ENCODE results near the gene ADSS1.

ADSS1 gene

DNA sequence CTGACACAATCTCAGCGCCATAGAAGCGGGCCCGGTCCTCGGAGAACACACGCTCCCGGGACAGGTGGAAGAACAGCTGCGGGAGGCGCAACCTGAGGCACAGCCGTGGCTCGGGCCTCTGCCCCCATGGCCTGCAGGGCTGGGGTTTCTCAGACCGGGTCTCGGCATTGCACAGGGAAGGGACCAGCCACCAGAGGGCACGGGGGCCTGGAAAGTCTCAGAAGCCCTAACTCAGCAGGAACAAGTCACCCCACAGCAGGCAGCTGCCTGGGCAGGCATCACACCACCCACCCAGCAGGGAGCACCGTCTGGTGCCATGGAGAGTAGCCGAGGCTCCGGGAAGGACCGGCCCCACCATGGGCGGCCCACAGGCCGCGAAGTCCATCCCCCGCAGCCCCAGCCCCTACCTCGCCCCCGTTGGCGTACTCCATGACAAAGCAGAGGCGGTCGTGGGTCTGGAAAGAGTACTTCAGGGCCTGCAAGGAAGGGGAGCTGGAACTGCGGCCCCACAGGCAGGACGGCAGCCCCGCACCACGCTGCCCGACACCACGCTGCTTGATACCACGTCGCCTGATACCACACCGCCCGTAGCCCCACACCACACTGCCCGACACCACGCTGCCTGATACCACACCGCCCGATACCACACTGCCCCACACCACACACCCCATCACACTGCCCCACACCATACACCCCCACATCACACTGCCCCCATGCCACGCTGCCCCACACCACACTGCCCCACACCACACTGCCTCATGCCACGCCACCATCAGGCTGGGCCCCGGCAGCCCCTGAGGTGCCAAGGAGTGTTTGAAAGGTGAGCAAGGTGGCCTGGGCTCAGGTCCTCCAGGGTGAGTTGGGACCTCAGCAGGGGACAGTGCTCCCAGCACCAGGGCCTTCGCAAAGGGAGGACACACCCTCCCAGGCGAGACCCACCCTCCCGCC lies 49.8 kb downstream of the ADSS1 start:
- TF ChIP-seq, protein P1, sequence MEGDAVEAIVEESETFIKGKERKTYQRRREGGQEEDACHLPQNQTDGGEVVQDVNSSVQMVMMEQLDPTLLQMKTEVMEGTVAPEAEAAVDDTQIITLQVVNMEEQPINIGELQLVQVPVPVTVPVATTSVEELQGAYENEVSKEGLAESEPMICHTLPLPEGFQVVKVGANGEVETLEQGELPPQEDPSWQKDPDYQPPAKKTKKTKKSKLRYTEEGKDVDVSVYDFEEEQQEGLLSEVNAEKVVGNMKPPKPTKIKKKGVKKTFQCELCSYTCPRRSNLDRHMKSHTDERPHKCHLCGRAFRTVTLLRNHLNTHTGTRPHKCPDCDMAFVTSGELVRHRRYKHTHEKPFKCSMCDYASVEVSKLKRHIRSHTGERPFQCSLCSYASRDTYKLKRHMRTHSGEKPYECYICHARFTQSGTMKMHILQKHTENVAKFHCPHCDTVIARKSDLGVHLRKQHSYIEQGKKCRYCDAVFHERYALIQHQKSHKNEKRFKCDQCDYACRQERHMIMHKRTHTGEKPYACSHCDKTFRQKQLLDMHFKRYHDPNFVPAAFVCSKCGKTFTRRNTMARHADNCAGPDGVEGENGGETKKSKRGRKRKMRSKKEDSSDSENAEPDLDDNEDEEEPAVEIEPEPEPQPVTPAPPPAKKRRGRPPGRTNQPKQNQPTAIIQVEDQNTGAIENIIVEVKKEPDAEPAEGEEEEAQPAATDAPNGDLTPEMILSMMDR (IDR thresholded peaks at IDR 0.05; ENCODE audit: low read depth, low read length, poor library complexity, severe bottlenecking) = no peak
- TF ChIP-seq EZH2phosphoT487 (IDR thresholded peaks at IDR 0.05; ENCODE audit: borderline replicate concordance, low read length) = no peak
- H3K27ac ChIP-seq (ENCODE audit: low read depth, low read length) = no peak overlapping the region
- peaks cover 7% of the 10 kb centered on the region for H3F3A ChIP-seq (ENCODE audit: control insufficient read depth, insufficient read depth)
- no peak overlapping the region for H3K4me3 ChIP-seq (ENCODE audit: low read length)
- no peaks in the 10 kb centered on the region for H4K20me1 ChIP-seq (ENCODE audit: control insufficient read depth, insufficient read depth, low read depth, low read length)
- H3K4me2 ChIP-seq (ENCODE audit: low read length) = no peak overlapping the region
- H3K9me3 ChIP-seq (ENCODE audit: control insufficient read depth, insufficient read depth, low read length) = peaks cover 17% of the 10 kb centered on the region
- no peaks in the 10 kb centered on the region for H3K27me3 ChIP-seq (ENCODE audit: control insufficient read depth, low read length)
- H3K4me1 ChIP-seq (ENCODE audit: control insufficient read depth, low read length) = peaks cover 4% of the 10 kb centered on the region
- H3K9me2 ChIP-seq (replicated peaks; ENCODE audit: control insufficient read depth, low read length) = no peaks in the 10 kb centered on the region
- H3K79me2 ChIP-seq (ENCODE audit: control insufficient read depth, low read length) = no peaks in the 10 kb centered on the region
- H3K36me3 ChIP-seq (ENCODE audit: control insufficient read depth, low read length) = peaks cover 72% of the 10 kb centered on the region

DNA sequence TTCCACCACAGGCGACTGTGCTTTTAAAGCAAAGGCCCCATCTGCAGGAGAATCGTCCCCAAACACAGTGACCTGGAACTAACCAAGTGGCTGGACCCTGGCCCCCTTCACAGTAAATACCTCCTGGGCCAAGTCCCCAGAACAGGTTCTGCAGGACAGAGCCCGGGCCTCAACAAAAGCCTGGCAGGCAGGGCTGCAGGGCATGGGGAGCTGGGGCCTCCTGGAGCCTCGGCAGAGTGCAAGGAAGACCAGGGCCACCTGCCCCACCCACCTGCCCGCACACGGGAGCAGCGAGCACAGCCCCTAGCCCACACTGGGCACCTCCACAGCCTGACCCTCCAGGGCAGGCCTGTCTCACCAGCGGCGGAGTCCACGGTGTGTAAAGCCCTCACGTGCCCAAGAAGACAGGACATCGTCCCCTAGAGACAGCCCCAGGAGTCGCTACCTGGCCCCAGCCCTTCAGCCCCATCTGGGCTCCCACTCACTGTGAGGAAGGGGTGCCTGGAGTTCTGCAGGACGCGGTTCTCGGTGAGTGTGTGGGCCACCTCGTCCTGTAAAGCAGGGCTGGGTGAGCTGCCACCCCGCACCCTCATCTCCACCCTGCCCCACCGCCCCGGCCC lies 50.5 kb downstream of the ADSS1 start:
- no peak overlapping the region for H3K4me3 ChIP-seq (ENCODE audit: low read length)
- H3K4me1 ChIP-seq (ENCODE audit: control insufficient read depth, low read length) = no peaks in the 10 kb centered on the region
- no peak overlapping the region for H3K27ac ChIP-seq (ENCODE audit: low read depth, low read length)
- H3K9me2 ChIP-seq (replicated peaks; ENCODE audit: control insufficient read depth, low read length) = no peaks in the 10 kb centered on the region
- H3K4me2 ChIP-seq (ENCODE audit: low read length) = no peak overlapping the region
- TF ChIP-seq, protein P1 (IDR thresholded peaks at IDR 0.05; ENCODE audit: low read depth, low read length, poor library complexity, severe bottlenecking) = no peak
- no peak for TF ChIP-seq EZH2phosphoT487 (IDR thresholded peaks at IDR 0.05; ENCODE audit: borderline replicate concordance, low read length)
- H3F3A ChIP-seq (ENCODE audit: control insufficient read depth, insufficient read depth) = 0 out of 2 replicates have a peak, but pooled peaks cover 3% of the 10 kb centered on the region
- peaks cover 73% of the 10 kb centered on the region for H3K36me3 ChIP-seq (ENCODE audit: control insufficient read depth, low read length)
- H4K20me1 ChIP-seq (ENCODE audit: control insufficient read depth, insufficient read depth, low read depth, low read length) = no peaks in the 10 kb centered on the region
- peaks cover 17% of the 10 kb centered on the region for H3K9me3 ChIP-seq (ENCODE audit: control insufficient read depth, insufficient read depth, low read length)
- H3K27me3 ChIP-seq (ENCODE audit: control insufficient read depth, low read length) = no peaks in the 10 kb centered on the region
- no peaks in the 10 kb centered on the region for H3K79me2 ChIP-seq (ENCODE audit: control insufficient read depth, low read length)

DNA sequence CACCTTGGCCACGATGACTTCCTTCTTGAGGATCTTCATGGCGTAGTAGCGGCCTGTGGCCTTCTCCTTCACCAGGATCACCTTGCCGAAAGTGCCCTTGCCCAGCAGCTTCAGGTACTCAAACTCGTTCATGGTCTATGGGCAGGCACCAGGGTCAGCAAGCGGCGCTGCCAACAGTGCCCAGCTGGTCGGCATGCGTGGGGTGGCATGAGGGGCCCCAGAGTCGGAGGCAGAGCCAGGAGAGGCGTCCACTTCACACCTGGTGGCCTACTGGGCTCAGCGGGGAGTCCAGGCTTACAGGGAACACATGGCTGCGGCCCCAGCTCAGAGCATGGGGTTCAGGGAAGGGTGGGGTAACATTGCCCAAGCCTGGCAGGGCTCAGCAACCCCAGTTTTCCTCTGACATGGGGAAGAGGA lies 51.1 kb downstream of the ADSS1 start:
- Histone ChIP-seq H3K36me3 (ENCODE audit: control insufficient read depth, low read length) (peaks cover 75% of the 10 kb centered on the region), H3K4me2 (ENCODE audit: low read length) (no peak overlapping the region)

More for the DNA sequence above, 51.1 kb downstream of the ADSS1 start:
- Histone ChIP-seq H3K9me2 (replicated peaks; ENCODE audit: control insufficient read depth, low read length) (no peaks in the 10 kb centered on the region), H3K27me3 (ENCODE audit: control insufficient read depth, low read length) (no peaks in the 10 kb centered on the region), H3K4me3 (ENCODE audit: low read length) (no peak overlapping the region), H4K20me1 (ENCODE audit: control insufficient read depth, insufficient read depth, low read depth, low read length) (no peaks in the 10 kb centered on the region), H3K27ac (ENCODE audit: low read depth, low read length) (no peak overlapping the region), H3F3A (ENCODE audit: control insufficient read depth, insufficient read depth) (no peaks in the 10 kb centered on the region), H3K9me3 (ENCODE audit: control insufficient read depth, insufficient read depth, low read length) (peaks cover 17% of the 10 kb centered on the region), H3K4me1 (ENCODE audit: control insufficient read depth, low read length) (no peaks in the 10 kb centered on the region), H3K79me2 (ENCODE audit: control insufficient read depth, low read length) (no peaks in the 10 kb centered on the region)
- TF ChIP-seq, protein P1 (IDR thresholded peaks at IDR 0.05; ENCODE audit: low read depth, low read length, poor library complexity, severe bottlenecking) = no peak
- no peak for TF ChIP-seq EZH2phosphoT487 (IDR thresholded peaks at IDR 0.05; ENCODE audit: borderline replicate concordance, low read length)
